ENCODE data around the gene MEAK7. TPM values are rescaled to one million over a fixed set of nuclear protein-coding genes. Genes with fewer than 3 reads are reported as not detected.

The MEAK7 gene
- total RNA-seq, 1 donor from 2014 or later = 5.3 TPM

DNA sequence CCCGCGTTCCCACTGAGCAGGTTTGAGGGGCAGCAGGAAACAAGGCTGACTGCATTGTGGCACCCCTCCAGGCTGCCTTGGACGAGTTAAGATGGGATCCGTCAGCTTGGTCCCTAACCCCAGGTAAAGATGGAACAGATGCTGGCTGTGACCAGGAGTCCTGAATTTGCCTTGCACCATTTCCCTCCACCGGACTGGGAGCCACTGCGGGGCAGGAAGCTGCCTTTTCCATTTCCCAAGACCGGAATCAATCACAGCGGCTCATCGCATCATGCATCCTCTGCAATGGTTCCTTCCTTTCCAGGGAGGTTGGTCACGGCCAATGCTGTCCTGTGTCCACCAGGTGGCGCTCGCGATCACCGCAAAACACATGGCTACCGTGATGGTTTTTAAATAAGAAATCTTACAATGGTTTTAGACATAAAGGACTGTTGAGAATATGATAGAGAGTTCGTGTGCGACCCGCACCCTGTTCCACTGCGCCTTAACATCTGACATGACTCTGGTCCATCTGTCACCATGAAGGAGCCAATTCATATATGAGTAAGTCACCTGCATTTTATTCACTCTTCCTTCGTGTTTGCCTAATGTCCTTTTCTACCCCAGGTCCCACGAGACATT lies 6.8 kb upstream of the MEAK7 start:
- intact Hi-C loops (cut with micrococcal nuclease) = loop anchor here (5.0 kb wide), 1 partner anchor 216 kb away; no protein-coding TSS in a partner anchor
- H3K27me3 ChIP-seq (ENCODE audit: low read depth) = no peaks in the 10 kb centered on the region
- TF ChIP-seq, protein P1, sequence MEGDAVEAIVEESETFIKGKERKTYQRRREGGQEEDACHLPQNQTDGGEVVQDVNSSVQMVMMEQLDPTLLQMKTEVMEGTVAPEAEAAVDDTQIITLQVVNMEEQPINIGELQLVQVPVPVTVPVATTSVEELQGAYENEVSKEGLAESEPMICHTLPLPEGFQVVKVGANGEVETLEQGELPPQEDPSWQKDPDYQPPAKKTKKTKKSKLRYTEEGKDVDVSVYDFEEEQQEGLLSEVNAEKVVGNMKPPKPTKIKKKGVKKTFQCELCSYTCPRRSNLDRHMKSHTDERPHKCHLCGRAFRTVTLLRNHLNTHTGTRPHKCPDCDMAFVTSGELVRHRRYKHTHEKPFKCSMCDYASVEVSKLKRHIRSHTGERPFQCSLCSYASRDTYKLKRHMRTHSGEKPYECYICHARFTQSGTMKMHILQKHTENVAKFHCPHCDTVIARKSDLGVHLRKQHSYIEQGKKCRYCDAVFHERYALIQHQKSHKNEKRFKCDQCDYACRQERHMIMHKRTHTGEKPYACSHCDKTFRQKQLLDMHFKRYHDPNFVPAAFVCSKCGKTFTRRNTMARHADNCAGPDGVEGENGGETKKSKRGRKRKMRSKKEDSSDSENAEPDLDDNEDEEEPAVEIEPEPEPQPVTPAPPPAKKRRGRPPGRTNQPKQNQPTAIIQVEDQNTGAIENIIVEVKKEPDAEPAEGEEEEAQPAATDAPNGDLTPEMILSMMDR (IDR thresholded peaks at IDR 0.05; ENCODE audit: borderline replicate concordance) = peak; percentile 98
- H3K4me1 ChIP-seq = peaks cover 4% of the 10 kb centered on the region
- H3K36me3 ChIP-seq = no peaks in the 10 kb centered on the region
- no peaks in the 10 kb centered on the region for H3K9me3 ChIP-seq (replicated peaks)
- H3K27ac ChIP-seq (replicated peaks) = no peak overlapping the region
- peak; percentile 82 for DNase-seq
- H3K4me3 ChIP-seq = no peak overlapping the region

DNA sequence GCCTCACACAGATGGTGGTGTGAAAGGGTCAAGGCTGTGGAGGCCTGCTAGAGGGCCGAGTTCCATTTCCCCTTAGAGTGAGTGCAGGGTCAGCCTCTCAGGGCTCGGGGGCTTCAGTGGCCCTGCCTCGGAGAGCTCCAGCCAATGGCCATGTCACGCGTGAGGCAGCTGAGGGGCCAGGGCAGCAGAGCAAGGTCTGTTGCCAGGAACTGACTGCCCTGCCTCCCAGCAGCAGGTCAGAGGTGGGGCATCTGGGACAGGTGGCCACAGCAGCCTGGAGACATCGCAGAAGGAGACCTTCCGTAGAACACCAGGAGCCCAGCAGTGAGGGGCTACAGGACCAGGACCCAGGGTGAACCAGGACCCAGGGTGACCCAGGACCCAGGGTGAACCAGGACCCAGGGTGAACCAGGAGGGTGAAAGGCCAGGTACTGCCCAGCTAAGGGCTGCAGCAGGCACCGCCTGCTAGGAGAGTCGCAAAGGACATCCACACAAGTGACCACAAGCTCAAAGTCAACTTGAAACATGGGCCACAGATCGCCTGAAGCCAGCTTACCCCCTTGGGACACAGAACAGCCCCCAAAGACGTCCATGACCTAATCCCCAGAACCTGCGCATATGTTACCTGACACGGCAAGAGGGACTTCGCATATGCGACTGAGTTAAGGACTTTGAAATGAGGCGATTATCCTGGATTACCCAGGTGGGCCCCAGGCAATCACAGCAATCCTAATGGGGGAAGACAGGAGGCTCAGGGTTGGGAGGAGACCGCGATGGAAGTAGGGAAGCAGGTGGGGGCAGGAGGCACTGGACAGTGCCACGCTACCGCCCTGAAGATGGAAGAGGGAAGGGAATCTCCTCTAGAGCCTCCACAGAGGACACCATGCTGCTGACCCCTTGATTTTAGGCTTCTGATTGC lies 4.8 kb upstream of the MEAK7 start:
- H3K9me3 ChIP-seq (replicated peaks) = no peaks in the 10 kb centered on the region
- H3K4me3 ChIP-seq = no peak overlapping the region
- no peak for DNase-seq
- H3K4me1 ChIP-seq = peaks cover 22% of the 10 kb centered on the region
- TF ChIP-seq, protein P1 (IDR thresholded peaks at IDR 0.05; ENCODE audit: borderline replicate concordance) = no peak
- H3K36me3 ChIP-seq = no peaks in the 10 kb centered on the region
- no peak overlapping the region for H3K27ac ChIP-seq (replicated peaks)
- intact Hi-C loops (cut with micrococcal nuclease) = loop anchor here (5.0 kb wide), 1 partner anchor 113 kb away; no protein-coding TSS in a partner anchor
- H3K27me3 ChIP-seq (ENCODE audit: low read depth) = no peaks in the 10 kb centered on the region

DNA sequence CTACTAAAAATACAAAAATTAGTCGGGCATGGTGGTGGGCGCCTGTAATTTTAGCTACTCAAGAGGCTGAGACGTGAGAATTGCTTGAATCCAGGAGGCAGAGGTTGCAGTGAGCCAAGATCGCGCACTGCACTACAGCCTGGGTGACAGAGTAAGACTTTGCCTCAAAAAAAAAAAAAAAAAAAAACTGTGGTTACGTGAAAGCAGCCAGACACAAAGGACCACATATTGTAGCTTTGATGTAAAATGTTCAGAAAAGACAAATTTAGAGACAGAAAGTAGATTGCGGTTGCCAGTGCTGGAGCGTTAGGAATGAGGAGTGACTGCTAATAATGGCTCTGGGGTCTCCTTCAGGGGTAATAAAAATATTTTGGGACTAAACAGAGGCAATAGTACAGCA lies 4.0 kb upstream of the MEAK7 start:
- H3K27ac ChIP-seq (replicated peaks) = no peak overlapping the region
- TF ChIP-seq, protein P1 (IDR thresholded peaks at IDR 0.05; ENCODE audit: borderline replicate concordance) = no peak
- H3K9me3 ChIP-seq (replicated peaks) = no peaks in the 10 kb centered on the region
- DNase-seq = no peak
- H3K4me1 ChIP-seq = peaks cover 30% of the 10 kb centered on the region
- no peak overlapping the region for H3K4me3 ChIP-seq
- no peaks in the 10 kb centered on the region for H3K36me3 ChIP-seq
- intact Hi-C loops (cut with micrococcal nuclease) = loop anchor here (5.0 kb wide), 1 partner anchor 114 kb away; no protein-coding TSS in a partner anchor
- H3K27me3 ChIP-seq (ENCODE audit: low read depth) = no peaks in the 10 kb centered on the region

DNA sequence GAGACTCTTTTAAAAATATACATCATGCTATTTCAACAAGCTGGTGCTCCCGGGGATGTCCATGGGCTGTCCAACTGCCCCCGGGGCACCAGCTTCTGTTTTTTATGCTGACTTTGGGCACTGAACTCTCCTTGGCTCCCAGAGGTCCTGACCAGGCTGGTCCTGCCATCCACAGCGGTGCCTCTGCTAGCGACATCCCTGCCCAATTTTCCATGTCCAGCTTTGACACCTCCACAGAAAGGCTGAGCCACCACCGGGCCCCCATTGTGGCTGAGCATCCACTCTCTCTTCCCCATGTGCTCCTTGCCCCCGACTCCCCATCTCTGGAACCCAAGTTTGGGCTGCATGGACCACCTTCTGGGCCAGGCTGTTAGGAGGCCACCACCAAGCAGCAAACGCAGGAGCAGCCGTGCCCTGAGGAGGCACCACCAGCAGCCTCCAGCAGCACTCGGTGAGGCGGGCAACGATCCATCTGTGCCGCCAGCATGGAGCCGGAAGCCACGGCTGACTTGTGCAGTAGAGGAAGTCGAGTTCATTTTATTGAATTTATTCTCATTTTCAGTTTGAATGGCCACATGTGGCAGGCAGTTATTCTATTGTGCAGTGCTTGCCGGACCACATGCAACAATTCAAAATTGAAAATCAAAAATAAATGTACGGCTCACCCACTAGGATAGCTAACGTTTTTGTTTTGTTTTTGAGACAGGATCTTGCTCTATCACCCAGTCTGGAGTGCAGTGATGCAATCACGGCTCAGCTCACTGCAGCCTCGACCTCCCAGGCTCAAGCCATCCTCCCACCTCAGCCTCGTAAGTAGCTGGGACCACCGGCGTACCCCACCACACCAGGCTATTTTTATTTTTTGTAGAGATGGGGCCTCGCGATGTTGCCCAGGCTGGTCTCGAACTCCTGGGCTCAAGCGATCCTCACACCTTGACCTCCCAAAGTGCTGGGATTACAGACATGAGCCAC lies 2.8 kb upstream of the MEAK7 start:
- Histone ChIP-seq H3K36me3 (no peaks in the 10 kb centered on the region), H3K27me3 (ENCODE audit: low read depth) (no peaks in the 10 kb centered on the region), H3K9me3 (replicated peaks) (no peaks in the 10 kb centered on the region), H3K4me3 (no peak overlapping the region), H3K4me1 (peaks cover 34% of the 10 kb centered on the region), H3K27ac (replicated peaks) (no peak overlapping the region)
- TF ChIP-seq, protein P1 (IDR thresholded peaks at IDR 0.05; ENCODE audit: borderline replicate concordance) = no peak
- DNase-seq = no peak
- intact Hi-C loops (cut with micrococcal nuclease) = loop anchor here (5.0 kb wide), 1 partner anchor 115 kb away; no protein-coding TSS in a partner anchor
